VCaP (cell line): ENCODE results near the gene KRTAP12-2.
"Not testable (repeated sequence)": the region's sequence is repeated elsewhere in the genome, so short reads cannot be mapped to it uniquely, and the experiment has no call there.

Experiments used
- H3K27ac ChIP-seq: fragments of 450-650 bp; 2 replicates; pipeline ENCODE4 v1.5.1; 2017
- CTCF ChIP-seq: fragments of 450-650 bp; conservative IDR thresholded peaks from 2 replicates; pipeline ENCODE4 v1.5.1; 2017; ENCODE audit warnings: mild to moderate bottlenecking, moderate library complexity

KRTAP12-2 gene

GRCh38 chr21:44650265-44650972 lies 16.3 kb downstream of the KRTAP12-2 start:
- no peak overlapping the region for H3K27ac ChIP-seq
- TF ChIP-seq CTCF: no peak

GRCh38 chr21:44649521-44650100 lies 17.1 kb downstream of the KRTAP12-2 start:
- no peak for TF ChIP-seq CTCF
- no peak overlapping the region for H3K27ac ChIP-seq

GRCh38 chr21:44648557-44649311 lies 18.0 kb downstream of the KRTAP12-2 start:
- no peak for TF ChIP-seq CTCF

GRCh38 chr21:44647222-44647552 lies 19.5 kb downstream of the KRTAP12-2 start:
- no peak overlapping the region for H3K27ac ChIP-seq
- TF ChIP-seq CTCF: no peak

More at GRCh38 chr21:44648557-44649311, 18.0 kb downstream of the KRTAP12-2 start:
- no peak overlapping the region for H3K27ac ChIP-seq

GRCh38 chr21:44646366-44647221 lies 20.1 kb downstream of the KRTAP12-2 start, which contains the start of gene KRTAP10-11:
KRTAP10-11 (plus strand) TSS chr21:44646414; CDS start chr21:44646459, 45 bp downstream.
- H3K27ac ChIP-seq: not testable (repeated sequence)

- H3K27ac ChIP-seq: no peak overlapping the region
- TF ChIP-seq CTCF: no peak
These were observed 21.8 kb downstream of the KRTAP12-2 start for GRCh38 chr21:44644878-44645277.

GRCh38 chr21:44643741-44644310 lies 22.9 kb downstream of the KRTAP12-2 start:
- TF ChIP-seq CTCF: no peak
- peak overlapping the region; percentile 12; the same call in 1 of the 2 replicates for H3K27ac ChIP-seq
